B cell (primary cell): ENCODE results near the gene OTOP3. TPM values are rescaled to one million over a fixed set of nuclear protein-coding genes. Genes with fewer than 3 reads are reported as not detected.

Experiments
- ATAC-seq: fragments of 200-7000 bp; cut with Tn5 transposase; one replicate; pipeline ENCODE4 v1.10.0; 2021; ENCODE audit warnings: low read depth, mild to moderate bottlenecking, moderate number of reproducible peaks, moderate library complexity
- CTCF ChIA-PET: fragments of 350-600 bp; sonication (Branson Sonifier 250); formaldehyde crosslinking; loops from one replicate; lab custom pipeline; 2021; ENCODE audit warnings: antibody characterized with exemption, inconsistent platforms; lab: Charles Lee
- POLR2A ChIA-PET: fragments of 350-600 bp; sonication (Branson Sonifier 250); formaldehyde crosslinking; loops from one replicate; lab custom pipeline; 2021; ENCODE audit warnings: antibody characterized with exemption; lab: Charles Lee
- DNase-seq: peaks from one replicate; pipeline ENCODE4 v3.0.0; 2013
- H2AFZ ChIP-seq: 2 replicates; pipeline ENCODE4 v1.6.1; 2012; ENCODE audit warnings: mild to moderate bottlenecking, low read depth, low read length; ENCODE audit not compliant: insufficient read depth, poor library complexity, severe bottlenecking
- H3K27ac ChIP-seq, 2 donors: 1 replicate in 1 of 2; 2 replicates in 1 of 2; pipeline ENCODE4 v1.5.1; 2012 to 2013; ENCODE audit warnings: low read length in 2 of 2, mild to moderate bottlenecking in 2 of 2, moderate library complexity in 1 of 2
- H3K27me3 ChIP-seq, 4 experiments: fragments of 200-600 bp in 1 of 4; sonication (generic) in 1 of 4; replicated peaks in 1 of 4; 1 replicate in 2 of 4; 2 replicates in 2 of 4; pipeline versions ENCODE4 v1.6.1 to v1.7.0; 2013 to 2016; ENCODE audit warnings: low read length in 3 of 4, mild to moderate bottlenecking in 2 of 4, mixed read lengths in 1 of 4, moderate library complexity in 1 of 4; ENCODE audit not compliant: insufficient read depth in 4 of 4, control insufficient read depth in 3 of 4; ENCODE audit errors: control extremely low read depth in 1 of 4
- H3K36me3 ChIP-seq, 2 experiments: replicated peaks in 1 of 2; 1 replicate in 1 of 2; 2 replicates in 1 of 2; pipeline versions ENCODE4 v1.6.1 to v1.7.1; 2013; ENCODE audit warnings: low read length in 1 of 2; ENCODE audit not compliant: insufficient read depth in 2 of 2, control insufficient read depth in 1 of 2; ENCODE audit errors: control extremely low read depth in 1 of 2, extremely low read depth in 1 of 2
- H3K4me1 ChIP-seq, 2 donors: fragments of 200-600 bp in 1 of 2; sonication (generic) in 1 of 2; 1 replicate in 1 of 2; 2 replicates in 1 of 2; pipeline versions ENCODE4 v1.5.1 to v1.6.1; 2013 to 2017; ENCODE audit warnings: low read length in 2 of 2; ENCODE audit not compliant: control insufficient read depth in 2 of 2, insufficient read depth in 2 of 2
- H3K4me2 ChIP-seq: replicated peaks from 2 replicates; pipeline ENCODE3; 2012; ENCODE audit warnings: mild to moderate bottlenecking, low read depth, low read length; ENCODE audit not compliant: poor library complexity, severe bottlenecking
- H3K4me3 ChIP-seq, 5 experiments: fragments of 200-600 bp in 1 of 5; sonication (generic) in 1 of 5; 1 replicate in 3 of 5; 2 replicates in 2 of 5; pipeline versions ENCODE4 v1.5.1 to v1.7.0; 2011 to 2016; ENCODE audit warnings: low read length in 4 of 5, mild to moderate bottlenecking in 4 of 5, low read depth in 2 of 5, control low read depth in 1 of 5, moderate library complexity in 1 of 5; ENCODE audit not compliant: insufficient read depth in 1 of 5; ENCODE audit errors: control extremely low read depth in 1 of 5, extremely low read depth in 1 of 5
- H3K79me2 ChIP-seq: fragments of 200-600 bp; sonication (generic); one replicate; pipeline ENCODE4 v1.6.0; 2016; ENCODE audit warnings: low read length; ENCODE audit not compliant: control insufficient read depth, insufficient read depth
- H3K9ac ChIP-seq: fragments of 200-600 bp; sonication (generic); 2 replicates; pipeline ENCODE4 v1.6.1; 2017; ENCODE audit warnings: mild to moderate bottlenecking, low read length, moderate library complexity
- H3K9me3 ChIP-seq, 3 donors: one replicate each; pipeline versions ENCODE4 v1.6.1 to v1.7.1; 2013; ENCODE audit warnings: low read length in 2 of 3; ENCODE audit not compliant: control insufficient read depth in 2 of 3, insufficient read depth in 1 of 3; ENCODE audit errors: control extremely low read depth in 1 of 3
- H4K20me1 ChIP-seq: 2 replicates; pipeline ENCODE4 v1.6.0; 2012; ENCODE audit warnings: mild to moderate bottlenecking, low read length; ENCODE audit not compliant: insufficient read depth, control insufficient read depth, poor library complexity, severe bottlenecking
- H3K27ac Mint-ChIP-seq: one replicate; pipeline ENCODE4 v1.8.0; 2021; ENCODE audit warnings: mixed read lengths
- H3K27me3 Mint-ChIP-seq: one replicate; pipeline ENCODE4 v1.8.0; 2021; ENCODE audit warnings: mixed read lengths
- H3K4me1 Mint-ChIP-seq: one replicate; pipeline ENCODE4 v1.8.0; 2021; ENCODE audit warnings: mixed read lengths
- H3K4me3 Mint-ChIP-seq: one replicate; pipeline ENCODE4 v1.8.0; 2021; ENCODE audit warnings: mixed read lengths
- H3K9me3 Mint-ChIP-seq: one replicate; pipeline ENCODE4 v1.8.0; 2022; ENCODE audit warnings: mixed read lengths; ENCODE audit not compliant: insufficient read depth
- EZH2 ChIP-seq: IDR thresholded peaks from 2 replicates; pipeline ENCODE4 v1.6.1; 2012; ENCODE audit warnings: borderline replicate concordance, low read depth, mild to moderate bottlenecking, moderate library complexity, low read length; ENCODE audit not compliant: insufficient read depth, poor library complexity, severe bottlenecking
- WGBS: methylation state at CpG from one replicate; pipeline ENCODE4 v1.1.5; 2013; ENCODE audit warnings: missing lambda C conversion rate; ENCODE audit not compliant: insufficient coverage; 5-methylcytosine and 5-hydroxymethylcytosine counted together
- intact Hi-C: fragments of 100-400 bp; cut with micrococcal nuclease; formaldehyde crosslinking; loops from one replicate; pipeline ENCODE4 v1.10.0; 2022
- polyA plus RNA-seq: library from polyadenylated mRNA; depleted of rRNA; stranded (reverse); fragments of >200 nt; gene quantifications from 2 replicates; pipeline ENCODE4 v1.2.3, GENCODE V29; 2012
- total RNA-seq, 2 donors: library from RNA; stranded (reverse); fragments of 120-200 nt in 1 of 2; gene quantifications; 1 replicate in 1 of 2; 2 replicates in 1 of 2; pipeline versions ENCODE4 v1.2.3 to v1.2.4, GENCODE V29; 2013 to 2022
- TF ChIP-seq, protein P1 (sequence below): fragments of 200-600 bp; IDR thresholded peaks from one replicate; pipeline ENCODE4 v1.8.0; 2022; ENCODE audit warnings: antibody characterized with exemption, mild to moderate bottlenecking

The OTOP3 gene
- total and polyA plus RNA-seq, 2 donors (not counting 1 experiment from before 2014, with no cell fraction given), result not detected

DNA sequence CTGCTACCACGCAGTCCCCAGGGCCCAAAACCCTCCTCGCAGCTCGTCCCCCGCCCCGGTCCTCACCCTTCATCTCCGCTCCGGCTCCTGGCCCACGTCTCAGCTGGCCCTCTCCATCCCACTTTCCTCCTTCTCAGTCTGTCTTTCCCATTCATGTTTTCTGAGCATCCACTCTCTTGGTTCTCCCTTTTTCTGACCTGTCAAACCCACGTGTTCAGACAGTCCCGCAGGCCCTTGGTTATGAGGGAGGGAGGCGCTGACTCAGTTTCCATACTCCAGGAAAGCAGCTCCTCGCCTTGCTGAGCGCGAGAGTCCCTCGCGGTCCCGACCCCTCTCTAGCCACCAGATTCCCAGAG, 37.3 kb downstream of the OTOP3 start:
- Mint-ChIP-seq H3K4me1 (peaks cover 9% of the 10 kb centered on the region), H3K4me3 (peak overlapping the region; percentile 86), H3K9me3 (no peaks in the 10 kb centered on the region), H3K27me3 (peaks cover 27% of the 10 kb centered on the region), H3K27ac (peak overlapping the region; percentile 46)
- no peak overlapping the region for H3K27ac ChIP-seq
- H3K4me3 ChIP-seq, result peak overlapping the region in 4 of 5 experiments; percentile 17 to 66 (median 52)
- peaks cover 0 to 51% (median 13%) of the 10 kb centered on the region in 4 experiments for H3K27me3 ChIP-seq
- no peaks in the 10 kb centered on the region for H4K20me1 ChIP-seq
- peaks cover 13 to 16% of the 10 kb centered on the region in 2 donors for H3K4me1 ChIP-seq
- no peaks in the 10 kb centered on the region for H3K79me2 ChIP-seq
- intact Hi-C loops, result loop anchor here (1.0 kb wide), 2 partner anchors 14 to 39 kb away; partner anchors contain the start of genes CDR2L and MRPL58
- H3K4me2 ChIP-seq, result peak overlapping the region; percentile 92
- H3K36me3 ChIP-seq, result no peaks in the 10 kb centered on the region
- TF ChIP-seq, protein P1, sequence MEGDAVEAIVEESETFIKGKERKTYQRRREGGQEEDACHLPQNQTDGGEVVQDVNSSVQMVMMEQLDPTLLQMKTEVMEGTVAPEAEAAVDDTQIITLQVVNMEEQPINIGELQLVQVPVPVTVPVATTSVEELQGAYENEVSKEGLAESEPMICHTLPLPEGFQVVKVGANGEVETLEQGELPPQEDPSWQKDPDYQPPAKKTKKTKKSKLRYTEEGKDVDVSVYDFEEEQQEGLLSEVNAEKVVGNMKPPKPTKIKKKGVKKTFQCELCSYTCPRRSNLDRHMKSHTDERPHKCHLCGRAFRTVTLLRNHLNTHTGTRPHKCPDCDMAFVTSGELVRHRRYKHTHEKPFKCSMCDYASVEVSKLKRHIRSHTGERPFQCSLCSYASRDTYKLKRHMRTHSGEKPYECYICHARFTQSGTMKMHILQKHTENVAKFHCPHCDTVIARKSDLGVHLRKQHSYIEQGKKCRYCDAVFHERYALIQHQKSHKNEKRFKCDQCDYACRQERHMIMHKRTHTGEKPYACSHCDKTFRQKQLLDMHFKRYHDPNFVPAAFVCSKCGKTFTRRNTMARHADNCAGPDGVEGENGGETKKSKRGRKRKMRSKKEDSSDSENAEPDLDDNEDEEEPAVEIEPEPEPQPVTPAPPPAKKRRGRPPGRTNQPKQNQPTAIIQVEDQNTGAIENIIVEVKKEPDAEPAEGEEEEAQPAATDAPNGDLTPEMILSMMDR, result no peak
- TF ChIP-seq EZH2, result no peak
- WGBS, result 8% methylated on average over 13 of the region's 17 CpGs
- H3K9ac ChIP-seq, result peak overlapping the region; percentile 68
- ATAC-seq, result no peak
- POLR2A ChIA-PET, result interaction anchor here (0.7 to 1.1 kb wide), 5 partner anchors 9 to 229 kb away, joined by 3 to 4 read pairs (median 3); partner anchors contain the start of genes CDR2L and MRPL58
- peaks cover 0 to 6% (median 0%) of the 10 kb centered on the region in 3 donors for H3K9me3 ChIP-seq
- CTCF ChIA-PET, result interaction anchor here (0.6 to 7.7 kb wide), 7 partner anchors 11 to 228 kb away, joined by 3 to 67 read pairs (median 8); partner anchors contain the start of genes MRPL58 and NT5C
- peak overlapping the region; percentile 84 for H2AFZ ChIP-seq
- DNase-seq, result no peak

DNA sequence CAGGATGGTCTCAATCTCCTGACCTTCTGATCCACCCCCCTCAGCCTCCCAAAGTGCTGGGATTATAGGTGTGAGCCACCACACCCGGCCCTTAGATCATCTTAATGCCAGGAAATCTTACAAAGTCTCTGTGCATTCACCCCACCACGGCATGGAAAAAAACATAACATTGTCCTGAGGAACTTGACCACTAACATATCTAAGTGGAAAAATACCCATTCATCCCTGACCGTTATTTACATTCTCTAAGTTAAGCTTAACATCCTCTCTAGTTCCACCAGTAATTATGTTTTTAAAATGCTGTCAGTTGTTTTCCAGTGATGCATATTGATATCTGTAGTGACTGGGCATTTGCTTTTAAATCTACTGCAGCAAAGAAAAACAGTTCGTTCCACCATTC, 40.2 kb downstream of the OTOP3 start:
- H3K27ac Mint-ChIP-seq, result no peak overlapping the region
- Histone ChIP-seq H3K27ac (no peak overlapping the region), H3K27me3 (peaks cover 0 to 76% (median 17%) of the 10 kb centered on the region in 4 experiments), H3K79me2 (no peaks in the 10 kb centered on the region), H3K4me3 (no peak overlapping the region), H4K20me1 (no peaks in the 10 kb centered on the region), H3K9ac (no peak overlapping the region), H3K9me3 (peaks cover 0 to 6% (median 0%) of the 10 kb centered on the region in 3 donors), H2AFZ (no peak overlapping the region), H3K4me1 (peaks cover 14 to 16% of the 10 kb centered on the region in 2 donors), H3K36me3 (no peaks in the 10 kb centered on the region), H3K4me2 (no peak overlapping the region)
- H3K4me1 Mint-ChIP-seq, result peaks cover 14% of the 10 kb centered on the region
- ATAC-seq (no peak), DNase-seq (no peak)
- 90% methylated on average over 3 of the region's 4 CpGs for WGBS
- no peaks in the 10 kb centered on the region for H3K9me3 Mint-ChIP-seq
- TF ChIP-seq, protein P1, result no peak
- no peak for TF ChIP-seq EZH2
- no peak overlapping the region for H3K4me3 Mint-ChIP-seq
- intact Hi-C loops, result no loop called here
- ChIA-PET CTCF (interaction anchor here (1.5 to 7.7 kb wide), 2 partner anchors 14 to 17 kb away, joined by 6 to 67 read pairs; no protein-coding TSS in a partner anchor), POLR2A (no interaction called here)
- H3K27me3 Mint-ChIP-seq, result peaks cover 37% of the 10 kb centered on the region
